ENCODE measurements around the gene ACLY. TPM values are rescaled to one million over a fixed set of nuclear protein-coding genes. Genes with fewer than 3 reads are reported as not detected.

Gene ACLY
- polyA plus RNA-seq, 1 donor (not counting 4 experiments of a cell fraction or from before 2014, with no cell fraction given), result 363 TPM

- no peaks in the 10 kb centered on the region for H3K79me2 ChIP-seq (ENCODE audit: control insufficient read depth, insufficient read depth, low read length)
- no peak overlapping the region for H3K9ac ChIP-seq (ENCODE audit: control insufficient read depth, extremely low read depth, insufficient read depth, low read length)
- TF ChIP-seq CTCF (optimal IDR thresholded peaks at IDR 0.05 in 1 of 3, IDR thresholded peaks at IDR 0.05 in 1 of 3, conservative IDR thresholded peaks at IDR 0.05 in 1 of 3; ENCODE audit: extremely low read depth in 1 of 3, insufficient read depth in 2 of 3, low read length in 3 of 3), result no peak
- no peak overlapping the region for H3K4me3 ChIP-seq (ENCODE audit: control insufficient read depth in 2 of 3, extremely low read depth in 1 of 3, insufficient read depth in 2 of 3, low read depth in 1 of 3, low read length in 3 of 3)
- FAIRE-seq (no peak), DNase-seq (ENCODE audit: low read depth, low spot score) (no peak)
- H3K27ac ChIP-seq (ENCODE audit: control insufficient read depth, insufficient read depth, low read length), result no peak overlapping the region
- no peaks in the 10 kb centered on the region for H3K27me3 ChIP-seq (ENCODE audit: control insufficient read depth, extremely low read depth, insufficient read depth, low read length)
- H4K20me1 ChIP-seq (ENCODE audit: control insufficient read depth, extremely low read depth, insufficient read depth, low read length), result no peaks in the 10 kb centered on the region
- no peaks in the 10 kb centered on the region for H3K9me3 ChIP-seq (ENCODE audit: control insufficient read depth, low read depth, low read length)
- peak overlapping the region; percentile 35 for H2AFZ ChIP-seq (ENCODE audit: control insufficient read depth, low read length)
- no peak overlapping the region for H3K4me2 ChIP-seq (ENCODE audit: control insufficient read depth, extremely low read depth, insufficient read depth, low read depth, low read length)
- no peaks in the 10 kb centered on the region for H3K4me1 ChIP-seq (ENCODE audit: control insufficient read depth, extremely low read depth, insufficient read depth, low read length)
- dilution Hi-C loops (cut with MboI; ENCODE audit: extremely low pct_ligation_motif_present, low sequenced_read_pairs), result no loop called here
- H3K36me3 ChIP-seq (ENCODE audit: control insufficient read depth in 2 of 2, extremely low read depth in 1 of 2, insufficient read depth in 2 of 2, low read length in 2 of 2), result no peaks in the 10 kb centered on the region
- no peaks in the 10 kb centered on the region for H3K9me1 ChIP-seq (ENCODE audit: control insufficient read depth, extremely low read depth, insufficient read depth, low read length)
These were observed 30.2 kb upstream of the ACLY start for GRCh38 chr17:41948762-41949460.

DNA sequence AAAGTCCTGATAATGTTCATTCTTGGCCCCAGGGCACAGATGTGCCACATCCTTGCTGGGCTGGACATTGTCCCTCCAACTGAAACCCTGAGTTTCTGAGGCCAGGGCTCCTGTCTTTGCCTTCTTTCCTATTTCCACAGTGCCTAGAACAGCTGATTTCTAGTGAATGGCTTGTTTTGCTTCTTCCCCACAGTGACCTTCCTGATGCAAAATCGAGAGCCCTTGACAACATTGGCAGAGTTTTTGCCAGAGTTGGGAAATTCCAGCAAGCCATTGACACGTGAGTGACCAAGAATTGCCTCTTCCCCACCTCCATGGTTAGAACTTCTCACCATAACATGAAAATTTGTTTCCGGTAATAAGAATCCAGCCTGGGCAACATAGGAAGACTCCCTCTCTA is 26.2 kb upstream of the ACLY start:
- no peaks in the 10 kb centered on the region for H3K9me3 ChIP-seq (ENCODE audit: control insufficient read depth, low read depth, low read length)
- H3K79me2 ChIP-seq (ENCODE audit: control insufficient read depth, insufficient read depth, low read length), result no peaks in the 10 kb centered on the region
- dilution Hi-C loops (cut with MboI; ENCODE audit: extremely low pct_ligation_motif_present, low sequenced_read_pairs), result no loop called here
- no peaks in the 10 kb centered on the region for H3K9me1 ChIP-seq (ENCODE audit: control insufficient read depth, extremely low read depth, insufficient read depth, low read length)
- H3K9ac ChIP-seq (ENCODE audit: control insufficient read depth, extremely low read depth, insufficient read depth, low read length), result no peak overlapping the region
- DNase-seq (ENCODE audit: low read depth, low spot score) (no peak), FAIRE-seq (no peak)
- TF ChIP-seq EZH2 (IDR thresholded peaks at IDR 0.05; ENCODE audit: low read length) (no peak), CTCF (optimal IDR thresholded peaks at IDR 0.05 in 1 of 3, IDR thresholded peaks at IDR 0.05 in 1 of 3, conservative IDR thresholded peaks at IDR 0.05 in 1 of 3; ENCODE audit: extremely low read depth in 1 of 3, insufficient read depth in 2 of 3, low read length in 3 of 3) (no peak)
- no peaks in the 10 kb centered on the region for H3K4me1 ChIP-seq (ENCODE audit: control insufficient read depth, extremely low read depth, insufficient read depth, low read length)
- no peak overlapping the region for H3K4me2 ChIP-seq (ENCODE audit: control insufficient read depth, extremely low read depth, insufficient read depth, low read depth, low read length)
- H2AFZ ChIP-seq (ENCODE audit: control insufficient read depth, low read length), result no peak overlapping the region
- H3K4me3 ChIP-seq (ENCODE audit: control insufficient read depth in 2 of 3, extremely low read depth in 1 of 3, insufficient read depth in 2 of 3, low read depth in 1 of 3, low read length in 3 of 3), result no peak overlapping the region
- no peaks in the 10 kb centered on the region for H4K20me1 ChIP-seq (ENCODE audit: control insufficient read depth, extremely low read depth, insufficient read depth, low read length)
- peaks cover 3% of the 10 kb centered on the region for H3K27me3 ChIP-seq (ENCODE audit: control insufficient read depth, extremely low read depth, insufficient read depth, low read length)
- H3K36me3 ChIP-seq (ENCODE audit: control insufficient read depth in 2 of 2, extremely low read depth in 1 of 2, insufficient read depth in 2 of 2, low read length in 2 of 2), result no peaks in the 10 kb centered on the region
- no peak overlapping the region for H3K27ac ChIP-seq (ENCODE audit: control insufficient read depth, insufficient read depth, low read length)
